Renal cortex interstitium (tissue), 11 donors: Measurements from ENCODE around the gene DCTN4. TPM values are rescaled to one million over a fixed set of nuclear protein-coding genes. Genes with fewer than 3 reads are reported as not detected.

Experiments
- DNase-seq, 11 donors: peaks; one replicate each; pipeline ENCODE4 v3.0.0-alpha.2; 2013; ENCODE audit warnings: low read depth in 9 of 11, low spot score in 4 of 11; ENCODE audit errors: extremely low read depth in 1 of 11
- polyA plus RNA-seq, 3 donors: library from polyadenylated mRNA; unstranded; fragments of 120-200 nt; gene quantifications; one replicate each; pipeline ENCODE4 v1.2.1, GENCODE V29; 2013; ENCODE audit not compliant: insufficient read length in 3 of 3

Gene DCTN4
- polyA plus RNA-seq, 3 donors: 57.8 to 72.0 (median 68.9) TPM

DNA sequence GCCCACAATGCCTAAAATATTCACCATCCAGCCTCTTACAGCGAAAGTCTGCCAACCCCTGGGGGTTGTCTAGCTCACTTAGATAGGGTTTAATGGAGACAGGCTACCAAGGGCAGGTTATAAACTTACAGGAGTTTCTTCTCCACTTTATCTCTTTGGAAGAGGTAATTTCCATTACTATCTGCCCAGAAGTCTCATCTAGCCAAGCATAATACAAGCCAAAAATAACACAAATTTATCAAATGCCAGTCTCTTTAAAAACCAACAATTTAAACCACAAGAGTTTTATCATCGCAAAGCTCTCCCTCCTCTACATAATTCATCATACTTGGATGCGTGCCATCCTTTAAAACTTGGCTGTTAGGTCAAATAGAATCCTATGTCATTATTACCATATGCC lies 64.2 kb downstream of the DCTN4 start:
- no peak for DNase-seq

GRCh38 chr5:150692276-150692675 lies 66.5 kb downstream of the DCTN4 start:
- no peak for DNase-seq

DNA sequence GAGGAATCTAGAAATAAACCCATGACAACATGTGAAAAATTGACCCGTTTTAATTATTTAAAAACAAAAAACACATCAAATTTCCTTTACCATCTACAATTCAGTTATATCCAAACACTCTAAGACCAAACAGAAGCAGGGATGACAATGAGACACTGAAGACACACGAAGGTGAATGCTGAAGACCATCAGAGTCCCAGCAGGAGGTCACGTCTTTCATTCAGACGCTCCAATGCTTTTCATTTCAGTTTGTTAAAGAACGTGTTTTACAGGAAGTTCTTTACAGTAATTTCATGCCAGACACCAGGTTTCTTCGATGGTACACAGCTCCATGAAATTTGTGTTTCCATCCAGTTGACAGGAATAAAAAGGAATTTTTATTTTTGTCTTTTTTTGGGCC lies 68.1 kb downstream of the DCTN4 start:
- no peak for DNase-seq

- no peak for DNase-seq
Observed at GRCh38 chr5:150689120-150689519, 69.7 kb downstream of the DCTN4 start.

DNA sequence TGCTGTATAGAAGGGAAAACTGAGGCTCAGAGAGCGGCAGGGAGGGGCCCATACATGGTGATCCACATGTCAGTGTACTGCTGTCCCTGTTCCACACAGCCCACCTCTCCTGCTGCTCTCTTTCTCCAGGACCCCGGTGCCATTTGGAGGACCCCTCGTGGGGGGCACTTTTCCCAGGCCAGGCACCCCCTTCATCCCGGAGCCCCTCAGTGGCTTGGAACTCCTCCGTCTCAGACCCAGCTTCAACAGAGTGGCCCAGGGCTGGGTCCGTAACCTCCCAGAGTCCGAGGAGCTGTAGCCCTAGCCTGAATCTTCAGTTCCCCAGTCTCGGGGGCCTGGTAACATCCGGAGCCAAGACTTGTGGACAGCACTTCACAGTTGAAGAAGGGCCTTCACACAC lies 82.2 kb downstream of the DCTN4 start:
- no peak for DNase-seq

DNA sequence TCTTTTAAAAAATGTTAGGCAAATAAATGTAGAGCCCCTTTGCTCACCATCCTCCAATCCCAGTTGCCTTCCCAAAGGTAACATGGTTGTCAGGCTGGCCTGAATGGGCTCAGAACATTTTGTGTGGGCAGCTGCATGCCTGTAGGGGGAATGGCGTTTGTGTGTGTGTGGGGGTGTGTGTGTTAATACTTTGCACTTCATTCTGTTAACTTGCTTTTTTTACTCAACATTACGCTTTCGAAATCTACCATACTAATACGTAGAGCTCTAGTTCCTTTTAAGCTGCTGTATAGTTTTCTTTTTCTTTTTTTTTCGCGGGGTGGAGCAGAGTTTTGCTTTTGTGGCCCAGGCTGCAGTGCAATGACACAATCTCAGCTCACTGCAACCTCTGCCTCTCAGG lies 83.7 kb downstream of the DCTN4 start:
- no peak for DNase-seq

DNA sequence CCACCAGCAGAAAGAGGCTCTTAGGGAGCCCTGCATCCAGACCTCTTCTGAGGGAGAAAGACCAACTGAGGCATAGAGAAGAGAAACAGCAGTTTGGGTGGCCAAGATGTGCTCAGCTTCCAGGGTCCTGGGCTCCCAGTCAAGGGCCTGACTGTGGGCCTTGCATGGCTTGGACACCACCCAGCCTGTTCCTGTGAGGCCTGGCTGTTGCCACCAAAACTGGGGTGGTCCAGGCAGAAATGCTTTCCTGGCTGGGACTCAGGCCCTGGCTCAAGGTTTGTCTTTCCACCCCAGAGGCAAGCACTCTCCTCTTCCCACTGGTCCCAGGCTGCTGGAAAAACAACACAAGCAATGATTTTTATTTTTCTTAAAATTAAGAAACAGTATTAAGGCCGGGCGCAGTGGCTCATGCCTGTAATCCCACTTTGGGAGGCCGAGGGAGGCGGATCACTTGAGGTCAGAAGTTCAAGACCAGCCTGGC lies 84.4 kb downstream of the DCTN4 start:
- no peak for DNase-seq

DNA sequence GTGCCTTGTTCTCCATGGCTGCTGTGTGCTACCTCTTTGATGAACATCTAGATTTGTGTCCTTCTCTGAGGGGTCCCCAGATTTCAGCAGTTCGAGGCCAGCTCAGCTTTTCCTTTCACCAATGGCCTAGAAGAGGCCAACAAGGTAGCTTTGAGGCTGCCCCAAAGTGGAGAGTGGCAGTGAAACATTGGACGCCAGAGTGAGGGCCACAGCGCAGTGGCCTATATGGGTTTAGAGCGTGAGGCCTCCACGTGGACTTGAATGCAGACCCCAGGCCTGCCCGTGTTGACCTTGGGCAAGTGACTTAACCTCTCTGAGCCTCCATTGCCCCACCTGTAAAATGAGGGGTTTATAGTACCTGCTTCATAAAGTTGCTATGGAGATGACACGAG lies 85.9 kb downstream of the DCTN4 start:
- DNase-seq: no peak

GRCh38 chr5:150672237-150672883 lies 86.5 kb downstream of the DCTN4 start:
- peak in 1 of 11 donors; percentile 41 for DNase-seq

GRCh38 chr5:150671509-150672236 lies 87.1 kb downstream of the DCTN4 start:
- no peak for DNase-seq

GRCh38 chr5:150670948-150671310 lies 87.9 kb downstream of the DCTN4 start:
- no peak for DNase-seq

- no peak for DNase-seq
Observed at GRCh38 chr5:150670275-150670947, 88.4 kb downstream of the DCTN4 start.

- DNase-seq: no peak
Observed at GRCh38 chr5:150665044-150665443, 93.8 kb downstream of the DCTN4 start.

- DNase-seq: no peak
Observed at GRCh38 chr5:150663936-150664335, 94.9 kb downstream of the DCTN4 start.

GRCh38 chr5:150662731-150663516 lies 95.9 kb downstream of the DCTN4 start:
- no peak for DNase-seq

DNA sequence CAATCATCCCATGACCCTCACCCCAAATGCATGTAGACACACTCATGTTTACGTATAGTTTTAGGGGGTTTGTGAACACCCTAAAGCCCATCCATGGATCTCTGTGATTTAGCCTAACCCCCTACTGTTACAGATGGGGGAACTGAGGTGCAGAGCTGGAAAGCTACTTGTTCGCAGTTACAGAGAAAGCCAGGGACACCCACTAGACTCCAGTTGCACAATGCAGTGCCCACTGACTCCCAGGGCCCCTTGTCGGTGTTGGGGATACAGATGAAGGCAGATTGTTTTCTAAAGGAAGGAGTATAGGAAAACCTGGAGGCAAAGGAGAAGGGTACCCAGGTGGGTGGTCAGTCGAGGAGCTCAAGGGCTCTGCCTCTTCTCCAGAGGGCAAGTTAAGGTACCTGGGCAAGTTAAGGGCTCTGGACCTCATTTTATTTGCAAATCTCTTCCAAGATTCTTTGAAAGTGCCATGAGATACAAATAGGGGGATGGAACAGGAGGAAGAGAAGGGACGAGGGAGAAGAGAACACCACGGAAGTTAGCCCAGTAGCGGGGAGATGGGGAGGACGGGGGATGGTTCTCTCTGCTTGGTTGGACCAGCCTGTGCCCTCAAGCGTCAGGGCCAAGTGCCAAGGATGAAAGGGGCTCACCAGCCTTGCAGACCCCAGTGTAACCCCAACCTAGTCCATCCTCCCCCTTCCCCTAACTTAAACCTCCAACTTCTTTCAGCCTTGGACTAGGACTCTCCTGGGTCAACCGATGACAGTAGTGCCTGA lies 96.8 kb downstream of the DCTN4 start:
- DNase-seq: no peak

DNA sequence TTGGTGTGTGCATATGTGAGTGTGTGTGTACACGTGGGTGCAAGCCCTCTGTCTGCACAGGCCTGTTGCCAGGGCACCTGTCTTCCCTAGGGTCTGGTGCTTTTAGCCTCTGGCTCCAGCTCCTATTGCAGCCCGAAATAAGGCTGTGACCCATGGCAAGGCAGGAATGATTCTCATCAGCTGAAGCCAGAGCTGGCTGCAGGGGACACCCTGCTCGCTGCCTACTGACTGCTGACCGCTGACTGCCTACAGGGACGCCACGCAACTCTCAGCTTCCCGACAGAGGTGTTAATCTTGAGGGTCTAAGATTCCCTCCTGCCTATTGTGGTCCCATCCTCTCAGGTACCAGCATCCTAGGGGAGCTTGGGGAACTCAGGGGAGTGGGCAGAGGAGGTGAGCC lies 97.7 kb downstream of the DCTN4 start, which contains the start of gene MYOZ3:
MYOZ3 (plus strand) TSS at position 166 of the 400 bp plus-strand sequence. CDS start 1,691 bp downstream, outside the sequence.
- no peak for DNase-seq

DNA sequence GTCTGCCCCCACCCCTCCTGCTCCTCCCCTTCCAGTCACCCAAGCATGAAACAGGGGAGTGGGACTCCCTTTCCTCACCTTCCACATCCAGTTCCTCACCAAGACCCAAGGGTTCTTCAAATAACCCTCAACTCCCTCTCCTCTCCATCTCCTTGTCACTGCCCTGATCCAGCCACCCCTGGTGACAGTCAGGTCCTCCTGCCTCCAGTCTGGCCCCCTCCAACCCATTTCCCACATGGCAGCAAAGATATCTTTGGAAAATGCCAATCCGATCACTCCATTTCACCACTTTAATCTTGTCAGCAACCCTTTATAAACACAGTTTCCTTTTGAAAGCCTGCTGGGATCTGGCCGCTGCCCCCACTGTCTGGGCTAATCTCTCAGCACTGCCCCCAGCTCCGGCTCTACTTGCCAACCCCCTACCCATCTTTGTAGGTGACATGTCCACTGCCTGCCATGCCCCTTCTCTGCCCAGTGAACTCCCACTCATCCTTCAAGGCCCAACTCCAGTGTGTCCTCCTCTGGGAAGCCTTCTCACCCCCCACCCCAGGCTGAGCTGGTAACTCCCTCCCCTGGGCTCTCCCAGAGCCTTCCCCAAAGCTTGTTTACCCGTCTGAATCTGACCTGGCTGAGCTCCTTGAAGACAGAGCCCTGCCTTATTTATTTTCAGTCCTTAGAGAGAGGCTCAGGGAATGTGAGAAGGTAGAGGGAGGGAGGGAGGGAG lies 98.5 kb downstream of the DCTN4 start:
- no peak for DNase-seq
